Measurements from ENCODE around the gene C2CD2.

Gene C2CD2

GRCh38 chr21:41900401-41900800 lies 53.4 kb downstream of the C2CD2 start:
- TF ChIP-seq FOXP2 (optimal IDR thresholded peaks at IDR 0.05; ENCODE audit: borderline replicate concordance, extremely low read depth, extremely low read length, insufficient read depth), result no peak
- TF ChIP-seq SIN3A (IDR thresholded peaks at IDR 0.05; ENCODE audit: borderline replicate concordance, insufficient read depth, low read length), result no peak
- no peak for TF ChIP-seq TAF1 (IDR thresholded peaks at IDR 0.05; ENCODE audit: borderline replicate concordance, insufficient read depth, low read length)
- no peak for TF ChIP-seq REST (IDR thresholded peaks at IDR 0.05; ENCODE audit: insufficient read depth in 1 of 2, low read depth in 2 of 2, low read length in 2 of 2)
- no peak for TF ChIP-seq POLR2AphosphoS5 (IDR thresholded peaks at IDR 0.05; ENCODE audit: low read depth, low read length)

GRCh38 chr21:41899426-41900202 lies 54.2 kb downstream of the C2CD2 start:
- no peak for TF ChIP-seq SIN3A (IDR thresholded peaks at IDR 0.05; ENCODE audit: borderline replicate concordance, insufficient read depth, low read length)
- TF ChIP-seq TAF1 (IDR thresholded peaks at IDR 0.05; ENCODE audit: borderline replicate concordance, insufficient read depth, low read length), result no peak
- no peak for TF ChIP-seq REST (IDR thresholded peaks at IDR 0.05; ENCODE audit: insufficient read depth in 1 of 2, low read depth in 2 of 2, low read length in 2 of 2)
- no peak for TF ChIP-seq POLR2AphosphoS5 (IDR thresholded peaks at IDR 0.05; ENCODE audit: low read depth, low read length)
- TF ChIP-seq FOXP2 (optimal IDR thresholded peaks at IDR 0.05; ENCODE audit: borderline replicate concordance, extremely low read depth, extremely low read length, insufficient read depth), result no peak

- TF ChIP-seq REST (IDR thresholded peaks at IDR 0.05; ENCODE audit: insufficient read depth in 1 of 2, low read depth in 2 of 2, low read length in 2 of 2) (no peak), FOXP2 (optimal IDR thresholded peaks at IDR 0.05; ENCODE audit: borderline replicate concordance, extremely low read depth, extremely low read length, insufficient read depth) (no peak), SIN3A (IDR thresholded peaks at IDR 0.05; ENCODE audit: borderline replicate concordance, insufficient read depth, low read length) (no peak), POLR2AphosphoS5 (IDR thresholded peaks at IDR 0.05; ENCODE audit: low read depth, low read length) (no peak), TAF1 (IDR thresholded peaks at IDR 0.05; ENCODE audit: borderline replicate concordance, insufficient read depth, low read length) (no peak)
These were observed 54.8 kb downstream of the C2CD2 start for GRCh38 chr21:41898998-41899397.

- no peak for TF ChIP-seq TAF1 (IDR thresholded peaks at IDR 0.05; ENCODE audit: borderline replicate concordance, insufficient read depth, low read length)
- TF ChIP-seq FOXP2 (optimal IDR thresholded peaks at IDR 0.05; ENCODE audit: borderline replicate concordance, extremely low read depth, extremely low read length, insufficient read depth), result no peak
- TF ChIP-seq POLR2AphosphoS5 (IDR thresholded peaks at IDR 0.05; ENCODE audit: low read depth, low read length), result no peak
- TF ChIP-seq SIN3A (IDR thresholded peaks at IDR 0.05; ENCODE audit: borderline replicate concordance, insufficient read depth, low read length), result no peak
- no peak for TF ChIP-seq REST (IDR thresholded peaks at IDR 0.05; ENCODE audit: insufficient read depth in 1 of 2, low read depth in 2 of 2, low read length in 2 of 2)
These were observed 56.1 kb downstream of the C2CD2 start for GRCh38 chr21:41897700-41898099.

Measured in PFSK-1 (cell line).